GM19324 (cell line): ENCODE measurements around the gene PSG7.
"Not testable (repeated sequence)": the region's sequence is repeated elsewhere in the genome, so short reads cannot be mapped to it uniquely, and the experiment has no call there.

ENCODE experiments used
- ATAC-seq: cut with Tn5 transposase; IDR thresholded peaks from one replicate; pipeline ENCODE4 v1.9.1; 2021; ENCODE audit warnings: mild to moderate bottlenecking, moderate library complexity; ENCODE audit not compliant: unreplicated experiment, low FRiP score

PSG7 gene

GRCh38 chr19:42937107-42937506 is at the start of gene PSG7:
TSS of gene PSG7 (minus strand) at chr19:42937207. CDS start at chr19:42937076, 131 bp downstream.
- ATAC-seq: not testable (repeated sequence)

DNA sequence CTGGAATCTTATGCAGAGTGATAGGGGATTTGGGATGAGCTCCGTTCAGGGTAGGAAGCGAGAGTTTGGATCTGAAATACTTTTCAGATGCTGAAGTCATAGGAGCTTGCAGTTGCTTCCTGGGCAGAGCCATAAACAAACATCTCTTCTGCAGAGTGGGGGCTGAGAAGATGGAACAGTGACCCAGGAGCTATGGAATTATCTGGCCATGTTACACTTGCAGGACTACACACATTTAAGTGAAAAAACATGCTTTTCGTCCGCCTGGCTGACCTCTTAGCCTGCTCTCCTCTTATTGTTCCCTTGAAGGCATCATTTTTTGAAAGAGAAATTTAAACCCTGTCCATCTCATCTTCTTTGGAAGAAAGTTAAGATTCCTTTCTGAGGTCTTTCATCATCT is 48.6 kb upstream of the PSG7 start:
- no peak for ATAC-seq

- ATAC-seq: not testable (repeated sequence)
These were observed 45.1 kb upstream of the PSG7 start for GRCh38 chr19:42982111-42982510.

GRCh38 chr19:42971451-42971850 is 34.4 kb upstream of the PSG7 start:
- ATAC-seq: not testable (repeated sequence)

DNA sequence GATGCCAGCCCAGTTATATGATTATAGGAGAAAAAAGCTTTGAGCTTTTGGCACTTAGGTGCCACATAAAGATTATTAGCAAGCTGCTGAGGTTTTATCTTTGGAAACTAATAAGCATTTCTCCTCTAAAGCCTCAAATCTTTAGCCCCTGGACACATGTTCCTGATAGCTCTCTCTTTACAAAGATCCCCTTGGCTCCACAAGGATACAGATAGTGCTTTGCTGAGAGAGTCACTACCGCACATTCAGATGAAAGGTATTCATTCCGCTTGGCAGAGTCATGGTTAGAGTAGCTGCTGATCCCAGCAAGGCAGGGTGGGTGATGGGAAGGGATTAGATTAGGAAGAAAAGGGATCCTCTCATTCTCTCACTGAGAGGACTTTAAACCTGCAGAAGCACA is 28.2 kb upstream of the PSG7 start:
- no peak for ATAC-seq

DNA sequence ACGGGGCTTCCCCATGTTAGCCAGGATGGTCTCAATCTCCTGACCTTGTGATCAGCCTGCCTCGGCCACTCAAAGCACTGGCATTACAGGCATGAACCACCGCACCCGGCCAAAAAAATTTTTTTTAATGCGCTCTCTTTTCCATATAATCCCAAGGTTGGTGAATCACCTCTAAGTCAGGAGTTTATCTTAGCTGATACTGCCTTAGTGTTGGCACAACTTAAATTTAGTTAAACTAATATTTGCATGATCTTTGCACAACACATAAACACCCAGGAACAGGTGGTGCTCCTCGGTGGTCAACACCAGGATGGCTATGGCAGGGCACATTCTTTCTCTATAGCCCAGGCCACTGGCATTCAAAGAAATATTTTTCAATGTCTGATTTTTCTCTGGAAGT is 24.1 kb upstream of the PSG7 start:
- no peak for ATAC-seq

GRCh38 chr19:42952126-42952525 is 15.1 kb upstream of the PSG7 start:
- not testable (repeated sequence) for ATAC-seq

- not testable (repeated sequence) for ATAC-seq
These were observed 14.5 kb upstream of the PSG7 start for GRCh38 chr19:42951476-42951875.

GRCh38 chr19:42942187-42942789 is 5.3 kb upstream of the PSG7 start:
- no peak for ATAC-seq

DNA sequence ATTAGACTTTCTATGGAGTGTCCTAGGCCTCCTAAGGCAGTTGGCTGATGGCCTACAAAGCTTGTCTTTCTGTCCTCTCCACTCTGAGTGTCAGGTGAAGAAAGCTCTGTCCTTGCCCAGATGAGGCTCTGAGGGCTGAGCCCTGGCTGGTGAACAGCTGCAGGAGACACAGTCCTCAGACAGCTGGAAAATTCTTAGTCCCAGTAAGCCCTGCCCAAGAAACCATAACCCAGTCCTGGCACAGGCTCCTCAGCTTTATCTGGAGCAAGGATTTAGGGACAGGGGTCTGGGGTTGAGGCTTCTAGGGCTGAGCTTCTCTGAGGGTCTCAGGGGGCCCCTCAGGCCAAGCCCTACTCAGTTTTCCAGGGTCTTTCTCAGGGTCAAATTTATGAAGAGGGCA is 2.3 kb downstream of the PSG7 start:
- ATAC-seq: not testable (repeated sequence)

DNA sequence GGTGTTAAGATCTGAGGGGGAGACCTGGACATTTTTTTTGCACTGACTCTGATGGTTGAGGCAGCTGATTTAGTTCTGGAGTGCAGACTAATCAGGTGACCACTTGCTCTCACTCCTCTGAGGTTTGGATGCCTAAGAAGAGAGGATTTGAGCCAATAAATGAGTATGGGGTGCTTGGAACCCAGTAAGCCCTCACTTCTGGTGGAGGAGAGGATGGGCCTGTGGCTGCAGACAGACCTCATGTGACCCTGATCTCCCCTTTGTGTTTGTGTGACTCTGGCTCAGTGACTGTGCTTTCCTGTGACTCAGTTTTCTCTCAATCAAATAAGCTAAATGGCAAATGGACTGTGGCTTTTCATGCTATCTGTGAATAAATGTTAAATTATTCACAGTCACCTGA is 2.8 kb downstream of the PSG7 start:
- not testable (repeated sequence) for ATAC-seq

DNA sequence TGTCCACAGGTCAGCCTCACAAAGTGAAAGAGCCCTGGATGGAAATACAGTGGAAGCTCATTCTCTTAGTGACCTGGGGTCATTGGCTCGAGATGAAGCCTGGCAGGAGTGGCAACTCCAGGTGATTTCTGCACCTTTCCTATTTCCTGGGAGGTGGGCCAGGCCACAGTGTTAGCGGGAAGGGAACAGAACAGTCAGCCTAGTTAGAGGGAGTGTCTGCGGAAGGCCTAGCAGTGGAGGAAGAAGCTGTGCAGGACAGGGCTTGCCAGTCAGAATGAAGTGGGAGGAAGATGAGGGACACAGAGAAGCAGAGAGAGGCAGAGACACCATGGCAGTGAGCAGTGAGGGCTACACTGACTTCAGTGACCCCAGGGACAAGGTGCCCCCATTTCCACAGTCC is 3.6 kb downstream of the PSG7 start:
- not testable (repeated sequence) for ATAC-seq

GRCh38 chr19:42932485-42933101 is 4.4 kb downstream of the PSG7 start:
- not testable (repeated sequence) for ATAC-seq

- not testable (repeated sequence) for ATAC-seq
These were observed 6.8 kb downstream of the PSG7 start for GRCh38 chr19:42930214-42930613.

GRCh38 chr19:42928896-42929295 is 8.1 kb downstream of the PSG7 start:
- ATAC-seq: no peak

- ATAC-seq: no peak
These were observed 10.2 kb downstream of the PSG7 start for GRCh38 chr19:42926781-42927180.

GRCh38 chr19:42923106-42923505 is 13.9 kb downstream of the PSG7 start:
- ATAC-seq: not testable (repeated sequence)

DNA sequence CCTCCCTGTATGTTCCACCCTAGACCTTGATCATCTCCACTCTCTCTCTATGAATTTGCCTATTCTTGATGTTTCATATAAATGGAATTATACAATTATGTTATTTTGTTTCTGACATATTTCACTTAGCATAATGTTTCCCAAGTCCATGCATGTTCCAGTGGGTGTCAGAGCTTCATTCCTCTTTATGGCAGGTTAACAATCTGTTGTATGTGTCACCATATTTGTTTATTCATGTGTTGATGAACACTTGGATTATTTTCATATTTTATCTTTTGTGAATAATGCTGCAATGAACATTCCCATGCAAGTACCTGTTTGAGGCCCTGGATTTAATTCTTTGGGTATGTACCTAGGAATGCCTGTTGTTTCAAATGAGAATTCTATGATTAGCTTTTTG is 16.0 kb downstream of the PSG7 start:
- not testable (repeated sequence) for ATAC-seq

- no peak for ATAC-seq
These were observed 17.3 kb downstream of the PSG7 start for GRCh38 chr19:42919757-42920079.

GRCh38 chr19:42919070-42919756 is 17.8 kb downstream of the PSG7 start:
- not testable (repeated sequence) for ATAC-seq

GRCh38 chr19:42918377-42919069 is 18.5 kb downstream of the PSG7 start:
- ATAC-seq: not testable (repeated sequence)
